Breast epithelium (tissue), 3 donors: ENCODE measurements around the gene ARMC10.

Experiments
- CTCF ChIP-seq, 3 donors: fragments of 450-650 bp; IDR thresholded peaks; one replicate each; pipeline ENCODE4 v1.5.1; 2016 to 2017; ENCODE audit warnings: antibody characterized with exemption in 3 of 3, mild to moderate bottlenecking in 3 of 3, moderate library complexity in 3 of 3
- POLR2AphosphoS5 ChIP-seq, 3 donors: sonication (generic); formaldehyde crosslinking; IDR thresholded peaks; one replicate each; pipeline ENCODE4 v1.6.1; 2017; ENCODE audit warnings: antibody characterized with exemption in 3 of 3

GRCh38 chr7:103114576-103115008 is 39.7 kb downstream of the ARMC10 start:
- TF ChIP-seq CTCF (IDR thresholded peaks at IDR 0.05) (no peak), POLR2AphosphoS5 (IDR thresholded peaks at IDR 0.05) (no peak)
